OCI-LY7 (cell line): ENCODE data around the gene ADAMTS16. TPM values are rescaled to one million over a fixed set of nuclear protein-coding genes. Genes with fewer than 3 reads are reported as not detected.

Experiments used
- BruUV-seq: library from RNA; stranded (reverse); fragments of 400-500 nt; replicated peaks from 2 replicates; lab custom pipeline; 2021; lab: Mats Ljungman, UMichigan
- CTCF ChIA-PET: fragments of 300-600 bp; sonication (Branson Sonifier 250); formaldehyde crosslinking; loops from one replicate; lab custom pipeline; 2022; ENCODE audit warnings: antibody characterized with exemption; ENCODE audit not compliant: unreplicated experiment; lab: Charles Lee
- POLR2A ChIA-PET: fragments of 300-600 bp; sonication (Branson Sonifier 250); formaldehyde crosslinking; loops from one replicate; lab custom pipeline; 2022; ENCODE audit warnings: antibody characterized with exemption; lab: Charles Lee
- DNase-seq: peaks from one replicate; pipeline ENCODE4 v3.0.0-alpha.2; 2015; ENCODE audit warnings: low spot score
- H2AFZ ChIP-seq: fragments of 200-600 bp; sonication (generic), shearing (Covaris generic); 2 replicates; pipeline ENCODE4 v1.6.1; 2014; ENCODE audit warnings: mild to moderate bottlenecking, antibody characterized with exemption, low read length, moderate library complexity
- H3K27ac ChIP-seq: fragments of 200-600 bp; sonication (generic); 2 replicates; pipeline ENCODE4 v1.5.1; 2014; ENCODE audit warnings: mixed run types, low read depth, mild to moderate bottlenecking, moderate library complexity, low read length, inconsistent platforms; ENCODE audit not compliant: poor library complexity, severe bottlenecking
- H3K36me3 ChIP-seq: fragments of 200-600 bp; sonication (generic); 2 replicates; pipeline ENCODE4 v1.6.1; 2014; ENCODE audit warnings: mild to moderate bottlenecking, antibody characterized with exemption, low read length, moderate library complexity, mixed read lengths; ENCODE audit not compliant: insufficient read depth
- H3K4me1 ChIP-seq: fragments of 200-600 bp; sonication (generic); 2 replicates; pipeline ENCODE4 v1.5.1; 2014; ENCODE audit warnings: mild to moderate bottlenecking, low read length; ENCODE audit not compliant: insufficient read depth, poor library complexity, severe bottlenecking
- H3K4me2 ChIP-seq: fragments of 200-600 bp; sonication (generic); 2 replicates; pipeline ENCODE4 v1.6.1; 2014; ENCODE audit warnings: mild to moderate bottlenecking, low read length
- H3K4me3 ChIP-seq: fragments of 200-600 bp; sonication (generic); 2 replicates; pipeline ENCODE4 v1.5.1; 2014; ENCODE audit warnings: mild to moderate bottlenecking, low read depth, low read length; ENCODE audit not compliant: poor library complexity, severe bottlenecking
- H3K79me2 ChIP-seq: fragments of 200-600 bp; sonication (generic); 2 replicates; pipeline ENCODE4 v1.6.1; 2016; ENCODE audit warnings: low read depth, mild to moderate bottlenecking, low read length, moderate library complexity, mixed read lengths; ENCODE audit not compliant: insufficient read depth
- H3K9me2 ChIP-seq: fragments of 200-600 bp; sonication (generic); 2 replicates; pipeline ENCODE4 v1.6.1; 2016; ENCODE audit warnings: mild to moderate bottlenecking, low read length, mixed read lengths; ENCODE audit not compliant: insufficient read depth
- H3K9me3 ChIP-seq: fragments of 200-600 bp; sonication (generic); 2 replicates; pipeline ENCODE4 v1.6.1; 2014; ENCODE audit warnings: mild to moderate bottlenecking, mixed run types, low read length, mixed read lengths
- H4K20me1 ChIP-seq: fragments of 200-600 bp; sonication (generic); 2 replicates; pipeline ENCODE4 v1.6.1; 2014; ENCODE audit warnings: mild to moderate bottlenecking, antibody characterized with exemption, low read length, moderate library complexity, mixed read lengths; ENCODE audit not compliant: insufficient read depth
- EZH2phosphoT487 ChIP-seq: fragments of 200-600 bp; sonication (generic); IDR thresholded peaks from 2 replicates; pipeline ENCODE4 v1.6.1; 2018; ENCODE audit warnings: low read depth, borderline replicate concordance, mild to moderate bottlenecking, mixed run types, antibody characterized with exemption, low read length, moderate library complexity, mixed read lengths
- intact Hi-C: fragments of 100-400 bp; cut with micrococcal nuclease; formaldehyde crosslinking; loops from one replicate; pipeline ENCODE4 v1.10.0; 2022; ENCODE audit not compliant: unreplicated experiment
- total RNA-seq, 2 experiments: library from RNA; depleted of rRNA in 1 of 2; stranded (reverse); fragments of >200 nt in 1 of 2; shearing (Covaris generic) in 1 of 2; gene quantifications; 2 replicates each; pipeline ENCODE4 v1.2.3, GENCODE V29; 2014 to 2022
- TF ChIP-seq, protein P1 (sequence below): fragments of 200-600 bp; sonication (generic); conservative IDR thresholded peaks from 2 replicates; pipeline ENCODE4 v1.5.1; 2014; ENCODE audit warnings: mild to moderate bottlenecking, antibody characterized with exemption, low read length, moderate library complexity, mixed read lengths

ADAMTS16 gene
- total RNA-seq, 2 experiments from 2014 or later, result not detected

DNA sequence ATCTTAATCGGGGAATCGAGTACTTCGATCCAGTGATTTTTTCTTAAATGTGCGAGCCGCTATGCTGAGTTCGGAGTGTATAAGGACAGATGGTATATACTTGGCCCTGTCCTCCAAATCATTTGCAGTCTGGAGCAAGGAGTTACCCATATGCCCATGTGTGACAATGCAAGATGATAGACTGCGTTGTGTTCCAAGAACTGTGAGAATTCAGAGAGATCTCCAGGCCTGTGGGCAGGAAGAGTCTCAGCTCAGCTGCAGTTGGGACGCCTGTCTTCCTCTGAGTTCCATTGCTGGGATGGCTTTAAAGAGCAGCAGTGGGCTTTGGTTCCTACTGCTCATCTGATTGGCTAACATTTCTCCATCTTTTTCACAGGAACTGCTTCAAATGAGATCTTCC is 106.6 kb downstream of the ADAMTS16 start:
- no peaks in the 10 kb centered on the region for H3K9me3 ChIP-seq
- intact Hi-C loops, result no loop called here
- ChIA-PET POLR2A (interaction anchor here (0.6 kb wide), 1 partner anchor 26 kb away, joined by 3 read pairs; no protein-coding TSS in a partner anchor), CTCF (no interaction called here)
- TF ChIP-seq EZH2phosphoT487, result no peak
- TF ChIP-seq, protein P1, sequence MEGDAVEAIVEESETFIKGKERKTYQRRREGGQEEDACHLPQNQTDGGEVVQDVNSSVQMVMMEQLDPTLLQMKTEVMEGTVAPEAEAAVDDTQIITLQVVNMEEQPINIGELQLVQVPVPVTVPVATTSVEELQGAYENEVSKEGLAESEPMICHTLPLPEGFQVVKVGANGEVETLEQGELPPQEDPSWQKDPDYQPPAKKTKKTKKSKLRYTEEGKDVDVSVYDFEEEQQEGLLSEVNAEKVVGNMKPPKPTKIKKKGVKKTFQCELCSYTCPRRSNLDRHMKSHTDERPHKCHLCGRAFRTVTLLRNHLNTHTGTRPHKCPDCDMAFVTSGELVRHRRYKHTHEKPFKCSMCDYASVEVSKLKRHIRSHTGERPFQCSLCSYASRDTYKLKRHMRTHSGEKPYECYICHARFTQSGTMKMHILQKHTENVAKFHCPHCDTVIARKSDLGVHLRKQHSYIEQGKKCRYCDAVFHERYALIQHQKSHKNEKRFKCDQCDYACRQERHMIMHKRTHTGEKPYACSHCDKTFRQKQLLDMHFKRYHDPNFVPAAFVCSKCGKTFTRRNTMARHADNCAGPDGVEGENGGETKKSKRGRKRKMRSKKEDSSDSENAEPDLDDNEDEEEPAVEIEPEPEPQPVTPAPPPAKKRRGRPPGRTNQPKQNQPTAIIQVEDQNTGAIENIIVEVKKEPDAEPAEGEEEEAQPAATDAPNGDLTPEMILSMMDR, result no peak
- no peak overlapping the region for H2AFZ ChIP-seq
- H3K36me3 ChIP-seq, result no peaks in the 10 kb centered on the region
- H3K9me2 ChIP-seq, result no peaks in the 10 kb centered on the region
- H3K79me2 ChIP-seq, result no peaks in the 10 kb centered on the region
- no peak overlapping the region for H3K27ac ChIP-seq
- H3K4me2 ChIP-seq, result no peak overlapping the region
- BruUV-seq, result no TSS peak
- H3K4me3 ChIP-seq, result no peak overlapping the region
- H4K20me1 ChIP-seq, result no peaks in the 10 kb centered on the region
- no peak for DNase-seq
- no peaks in the 10 kb centered on the region for H3K4me1 ChIP-seq

DNA sequence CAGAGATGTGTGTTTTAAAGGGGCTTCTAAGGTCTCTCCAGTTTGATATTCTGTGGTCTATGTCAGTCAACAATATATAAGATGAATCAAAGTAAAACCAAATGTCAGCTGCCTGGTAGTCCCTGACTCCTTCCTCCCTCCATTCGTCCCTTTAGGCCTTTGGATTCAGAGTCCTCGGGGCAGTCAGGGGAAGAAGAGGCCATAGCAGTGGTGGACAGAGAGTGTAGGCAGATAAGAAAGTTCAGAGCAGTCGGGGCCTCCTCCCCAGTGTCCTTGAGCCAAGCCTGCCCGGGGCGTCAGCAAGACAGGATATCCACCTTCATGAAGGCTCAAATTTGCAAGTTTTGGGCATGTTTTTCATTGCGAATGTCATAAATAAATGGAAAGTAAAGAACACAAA is 110.6 kb downstream of the ADAMTS16 start:
- Histone ChIP-seq H3K4me1 (no peaks in the 10 kb centered on the region), H3K36me3 (no peaks in the 10 kb centered on the region), H4K20me1 (no peaks in the 10 kb centered on the region), H3K4me3 (no peak overlapping the region), H3K9me2 (no peaks in the 10 kb centered on the region), H2AFZ (no peak overlapping the region), H3K27ac (no peak overlapping the region), H3K4me2 (no peak overlapping the region), H3K9me3 (no peaks in the 10 kb centered on the region), H3K79me2 (no peaks in the 10 kb centered on the region)
- POLR2A ChIA-PET, result interaction anchor here (0.7 kb wide), 1 partner anchor 113 kb away, joined by 4 read pairs; no protein-coding TSS in a partner anchor
- CTCF ChIA-PET, result no interaction called here
- BruUV-seq, result no TSS peak
- no peak for DNase-seq
- TF ChIP-seq EZH2phosphoT487, result no peak
- TF ChIP-seq, protein P1, result no peak
- intact Hi-C loops, result no loop called here

DNA sequence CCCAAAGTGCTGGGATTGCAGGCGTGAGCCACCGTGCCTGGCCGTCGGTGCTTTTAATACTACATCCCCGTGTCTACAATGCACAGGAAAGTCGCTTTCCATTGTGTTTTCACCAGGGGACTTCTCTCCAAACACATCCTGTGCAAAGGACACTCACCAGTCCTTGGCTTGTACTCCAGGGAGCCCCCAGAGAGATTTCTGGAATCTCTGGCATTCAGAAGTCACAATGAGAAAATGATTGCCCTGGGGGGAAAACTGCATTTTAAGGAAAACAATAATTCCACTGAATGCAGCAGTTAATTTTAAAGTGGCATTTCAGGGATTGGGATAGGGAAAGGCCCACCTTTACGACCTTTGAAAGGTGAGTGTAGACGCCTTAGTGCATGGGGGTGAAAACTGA is 112.0 kb downstream of the ADAMTS16 start:
- H3K36me3 ChIP-seq, result no peaks in the 10 kb centered on the region
- TF ChIP-seq, protein P1, result no peak
- no peak for TF ChIP-seq EZH2phosphoT487
- no peak overlapping the region for H3K4me3 ChIP-seq
- no peak for DNase-seq
- no peak overlapping the region for H2AFZ ChIP-seq
- BruUV-seq, result no TSS peak
- H3K4me2 ChIP-seq, result no peak overlapping the region
- intact Hi-C loops, result no loop called here
- H3K4me1 ChIP-seq, result no peaks in the 10 kb centered on the region
- no peak overlapping the region for H3K27ac ChIP-seq
- no peaks in the 10 kb centered on the region for H3K79me2 ChIP-seq
- H4K20me1 ChIP-seq, result no peaks in the 10 kb centered on the region
- POLR2A ChIA-PET, result no interaction called here
- no peaks in the 10 kb centered on the region for H3K9me3 ChIP-seq
- CTCF ChIA-PET, result no interaction called here
- H3K9me2 ChIP-seq, result no peaks in the 10 kb centered on the region
